ENCODE data around the gene HEPACAM2.

GRCh38 chr7:93147363-93147762, 78.9 kb downstream of the HEPACAM2 start:
- TF ChIP-seq CTCF (IDR thresholded peaks at IDR 0.05) (no peak), POLR2A (IDR thresholded peaks at IDR 0.05) (no peak)
